IMR-90 (cell line): ENCODE data around the gene TEX22.

Source experiments
- BHLHE40 ChIP-seq: fragments of 150-350 bp; IDR thresholded peaks from 2 replicates; pipeline ENCODE4 v1.6.1; 2016; ENCODE audit warnings: mild to moderate bottlenecking, low read depth, low read length
- CTCF ChIP-seq: conservative IDR thresholded peaks from 2 replicates; pipeline ENCODE4 v1.5.1; 2012; ENCODE audit warnings: mild to moderate bottlenecking, low read depth, low read length, improper control_type of control experiment
- POLR2A ChIP-seq: IDR thresholded peaks from 2 replicates; pipeline ENCODE4 v1.6.1; 2012; ENCODE audit warnings: mild to moderate bottlenecking, low read depth, low read length
- RAD21 ChIP-seq: IDR thresholded peaks from 2 replicates; pipeline ENCODE4 v1.6.1; 2012; ENCODE audit warnings: low read length, improper control_type of control experiment
- RCOR1 ChIP-seq: IDR thresholded peaks from 2 replicates; pipeline ENCODE4 v1.6.1; 2012; ENCODE audit warnings: mild to moderate bottlenecking, low read length, improper control_type of control experiment; ENCODE audit not compliant: insufficient replicate concordance

GRCh38 chr14:105442125-105442524 is 43.8 kb downstream of the TEX22 start:
- TF ChIP-seq POLR2A (no peak), CTCF (no peak), BHLHE40 (no peak), RCOR1 (no peak), RAD21 (no peak)
